A549 (cell line): ENCODE data around the gene C2orf74.

Experiments
- EP300 ChIP-seq, 2 experiments: fragments of >200 bp; sonication (Bioruptor Twin); formaldehyde crosslinking; IDR thresholded peaks; 2 replicates in 1 of 2; 3 replicates in 1 of 2; pipeline ENCODE4 v1.6.1; 2016 to 2017
- KDM5A ChIP-seq: fragments of 200-600 bp; sonication (generic); IDR thresholded peaks from 2 replicates; pipeline ENCODE4 v1.6.1; 2016; ENCODE audit warnings: antibody characterized with exemption, mild to moderate bottlenecking
- MAZ ChIP-seq: fragments of 150-350 bp; IDR thresholded peaks from 2 replicates; pipeline ENCODE4 v1.6.1; 2014; ENCODE audit warnings: antibody characterized with exemption, low read depth, low read length, borderline replicate concordance
- POLR2A ChIP-seq: IDR thresholded peaks from 2 replicates; pipeline ENCODE4 v1.6.1; 2012; ENCODE audit warnings: mild to moderate bottlenecking, low read length
- POLR2AphosphoS2 ChIP-seq: conservative IDR thresholded peaks from 2 replicates; pipeline ENCODE4 v1.6.1; 2012; ENCODE audit warnings: low read length, improper control_type of control experiment, inconsistent platforms
- RAD21 ChIP-seq, 2 experiments: fragments of >200 bp in 1 of 2; sonication (Bioruptor Twin) in 1 of 2; formaldehyde crosslinking in 1 of 2; IDR thresholded peaks in 1 of 2; conservative IDR thresholded peaks in 1 of 2; 2 replicates in 1 of 2; 3 replicates in 1 of 2; pipeline ENCODE4 v1.6.1; 2012 to 2018; ENCODE audit warnings: inconsistent platforms in 1 of 2
- SMC3 ChIP-seq: fragments of >200 bp; sonication (Bioruptor Twin); formaldehyde crosslinking; IDR thresholded peaks from 3 replicates; pipeline ENCODE4 v1.6.1; 2018; ENCODE audit warnings: inconsistent platforms
- TF ChIP-seq, protein P1 (sequence below): fragments of >200 bp; sonication (Bioruptor Twin); formaldehyde crosslinking; IDR thresholded peaks from 3 replicates; pipeline ENCODE4 v1.5.1; 2016
- TF ChIP-seq, protein P2 (sequence below): IDR thresholded peaks from 2 replicates; pipeline ENCODE4 v1.6.1; 2012
- TF ChIP-seq, protein P3 (sequence below): IDR thresholded peaks from 2 replicates; pipeline ENCODE4 v1.6.1; 2012; ENCODE audit warnings: low read depth, borderline replicate concordance

DNA sequence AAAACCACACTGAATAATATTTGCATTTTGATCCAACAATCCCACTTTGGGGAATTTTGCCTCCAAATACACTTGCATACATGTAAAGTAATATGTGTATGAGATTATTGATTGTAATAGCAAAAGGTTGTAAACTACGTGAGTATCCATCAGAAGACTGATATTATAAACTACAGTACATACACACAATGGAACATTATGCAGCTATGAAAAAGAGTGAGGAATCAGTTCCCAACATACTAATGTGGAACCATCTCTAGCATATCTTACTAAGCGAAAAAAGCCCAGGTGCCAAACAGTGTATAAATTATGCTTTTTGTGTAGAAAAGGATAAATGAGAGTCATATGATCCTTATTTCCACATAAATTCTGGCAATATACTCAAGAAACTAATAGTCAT, 16.0 kb upstream of the C2orf74 start:
- TF ChIP-seq, protein P1, sequence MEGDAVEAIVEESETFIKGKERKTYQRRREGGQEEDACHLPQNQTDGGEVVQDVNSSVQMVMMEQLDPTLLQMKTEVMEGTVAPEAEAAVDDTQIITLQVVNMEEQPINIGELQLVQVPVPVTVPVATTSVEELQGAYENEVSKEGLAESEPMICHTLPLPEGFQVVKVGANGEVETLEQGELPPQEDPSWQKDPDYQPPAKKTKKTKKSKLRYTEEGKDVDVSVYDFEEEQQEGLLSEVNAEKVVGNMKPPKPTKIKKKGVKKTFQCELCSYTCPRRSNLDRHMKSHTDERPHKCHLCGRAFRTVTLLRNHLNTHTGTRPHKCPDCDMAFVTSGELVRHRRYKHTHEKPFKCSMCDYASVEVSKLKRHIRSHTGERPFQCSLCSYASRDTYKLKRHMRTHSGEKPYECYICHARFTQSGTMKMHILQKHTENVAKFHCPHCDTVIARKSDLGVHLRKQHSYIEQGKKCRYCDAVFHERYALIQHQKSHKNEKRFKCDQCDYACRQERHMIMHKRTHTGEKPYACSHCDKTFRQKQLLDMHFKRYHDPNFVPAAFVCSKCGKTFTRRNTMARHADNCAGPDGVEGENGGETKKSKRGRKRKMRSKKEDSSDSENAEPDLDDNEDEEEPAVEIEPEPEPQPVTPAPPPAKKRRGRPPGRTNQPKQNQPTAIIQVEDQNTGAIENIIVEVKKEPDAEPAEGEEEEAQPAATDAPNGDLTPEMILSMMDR: no peak
- no peak for TF ChIP-seq POLR2A
- TF ChIP-seq KDM5A: no peak
- TF ChIP-seq SMC3: no peak
- TF ChIP-seq, protein P2, sequence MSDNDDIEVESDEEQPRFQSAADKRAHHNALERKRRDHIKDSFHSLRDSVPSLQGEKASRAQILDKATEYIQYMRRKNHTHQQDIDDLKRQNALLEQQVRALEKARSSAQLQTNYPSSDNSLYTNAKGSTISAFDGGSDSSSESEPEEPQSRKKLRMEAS: no peak
- no peak for TF ChIP-seq RAD21 (conservative IDR thresholded peaks at IDR 0.05 in 1 of 2, IDR thresholded peaks at IDR 0.05 in 1 of 2)
- TF ChIP-seq POLR2AphosphoS2: no peak
- TF ChIP-seq, protein P3, sequence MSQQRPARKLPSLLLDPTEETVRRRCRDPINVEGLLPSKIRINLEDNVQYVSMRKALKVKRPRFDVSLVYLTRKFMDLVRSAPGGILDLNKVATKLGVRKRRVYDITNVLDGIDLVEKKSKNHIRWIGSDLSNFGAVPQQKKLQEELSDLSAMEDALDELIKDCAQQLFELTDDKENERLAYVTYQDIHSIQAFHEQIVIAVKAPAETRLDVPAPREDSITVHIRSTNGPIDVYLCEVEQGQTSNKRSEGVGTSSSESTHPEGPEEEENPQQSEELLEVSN: no peak
- TF ChIP-seq EP300 (IDR thresholded peaks at IDR 0.05): no peak
- TF ChIP-seq MAZ: no peak
